Panc1 (cell line): ENCODE results near the gene RBMS1. TPM values are rescaled to one million over a fixed set of nuclear protein-coding genes. Genes with fewer than 3 reads are reported as not detected.
A peak's percentile ranks its signal among the peaks of the same experiment; 100 is the strongest.

Source experiments
- ATAC-seq: fragments of 200-7000 bp; cut with Tn5 transposase; 2 replicates; pipeline ENCODE4 v1.9.1; 2020; ENCODE audit warnings: mild to moderate bottlenecking, moderate library complexity
- BruUV-seq: library from RNA; stranded (reverse); fragments of 400-500 nt; replicated peaks from 2 replicates; lab custom pipeline; 2021; lab: Mats Ljungman, UMichigan
- CTCF ChIA-PET: fragments of 300-600 bp; sonication (Branson Sonifier 250); formaldehyde crosslinking; loops from one replicate; lab custom pipeline; 2022; ENCODE audit warnings: antibody characterized with exemption; lab: Charles Lee
- POLR2A ChIA-PET: fragments of 300-600 bp; sonication (Branson Sonifier 250); formaldehyde crosslinking; loops from one replicate; lab custom pipeline; 2022; ENCODE audit warnings: antibody characterized with exemption; lab: Charles Lee
- DNase-seq: peaks from one replicate; pipeline ENCODE4 v3.0.0-alpha.2; 2010; ENCODE audit warnings: low read depth, low spot score
- H3K27ac ChIP-seq: 2 replicates; pipeline ENCODE4 v1.5.1; 2011; ENCODE audit warnings: mild to moderate bottlenecking, low read length, inconsistent platforms
- H3K27me3 ChIP-seq: fragments of 200-500 bp; sonication (Bioruptor generic); 2 replicates; pipeline ENCODE4 v1.6.0; 2014; ENCODE audit warnings: low read length, inconsistent platforms; ENCODE audit not compliant: control insufficient read depth, insufficient read depth
- H3K36me3 ChIP-seq: fragments of 200-500 bp; sonication (Bioruptor generic); 2 replicates; pipeline ENCODE4 v1.5.1; 2014; ENCODE audit warnings: inconsistent platforms, mild to moderate bottlenecking, low read length, moderate library complexity; ENCODE audit not compliant: control insufficient read depth, insufficient read depth
- H3K4me1 ChIP-seq: 2 replicates; pipeline ENCODE4 v1.5.1; 2011; ENCODE audit warnings: inconsistent platforms, mild to moderate bottlenecking, low read length, moderate library complexity; ENCODE audit not compliant: control insufficient read depth, insufficient read depth
- H3K4me3 ChIP-seq, 2 experiments: 2 replicates each; pipeline ENCODE4 v1.5.1; 2011 to 2012; ENCODE audit warnings: low read depth in 2 of 2, low read length in 2 of 2, mild to moderate bottlenecking in 2 of 2, inconsistent platforms in 1 of 2, moderate library complexity in 1 of 2
- H3K9me3 ChIP-seq: fragments of 200-500 bp; sonication (Bioruptor generic); 2 replicates; pipeline ENCODE4 v1.5.1; 2014; ENCODE audit warnings: low read depth, mild to moderate bottlenecking, inconsistent platforms, low read length, moderate library complexity; ENCODE audit not compliant: control insufficient read depth, insufficient read depth
- CTCF ChIP-seq: fragments of 450-650 bp; IDR thresholded peaks from 2 replicates; pipeline ENCODE4 v1.5.1; 2017; ENCODE audit warnings: mild to moderate bottlenecking
- POLR2AphosphoS5 ChIP-seq: IDR thresholded peaks from 2 replicates; pipeline ENCODE4 v1.6.1; 2012; ENCODE audit warnings: mild to moderate bottlenecking, low read depth, low read length, moderate library complexity
- REST ChIP-seq, 2 experiments: IDR thresholded peaks; 2 replicates each; pipeline ENCODE4 v1.6.1; 2011 to 2012; ENCODE audit warnings: low read depth in 2 of 2, control low read depth in 1 of 2, low read length in 1 of 2, mild to moderate bottlenecking in 1 of 2, moderate library complexity in 1 of 2; ENCODE audit not compliant: insufficient read depth in 1 of 2
- SIN3A ChIP-seq: IDR thresholded peaks from 2 replicates; pipeline ENCODE4 v1.6.1; 2012; ENCODE audit warnings: low read depth, mild to moderate bottlenecking, low read length, moderate library complexity, borderline replicate concordance; ENCODE audit not compliant: insufficient read depth
- TCF7L2 ChIP-seq: IDR thresholded peaks from 2 replicates; pipeline ENCODE4 v1.6.1; 2011; ENCODE audit warnings: mild to moderate bottlenecking, low read depth, low read length, inconsistent platforms
- in situ Hi-C: cut with HindIII; loops from 2 replicates; pipeline ENCODE4 v1.10.0; 2016; ENCODE audit warnings: low sequenced_read_pairs, low pct_unique_long_range_greater_than_20kb
- intact Hi-C: fragments of 100-400 bp; cut with micrococcal nuclease; formaldehyde crosslinking; loops from one replicate; pipeline ENCODE4 v1.10.0; 2022; ENCODE audit not compliant: unreplicated experiment
- total RNA-seq: library from RNA; stranded (reverse); gene quantifications from one replicate; pipeline ENCODE4 v1.2.1, GENCODE V29; 2021; ENCODE audit not compliant: unreplicated experiment

RBMS1 gene
- total RNA-seq, 1 experiment from 2014 or later: 67.0 TPM

DNA sequence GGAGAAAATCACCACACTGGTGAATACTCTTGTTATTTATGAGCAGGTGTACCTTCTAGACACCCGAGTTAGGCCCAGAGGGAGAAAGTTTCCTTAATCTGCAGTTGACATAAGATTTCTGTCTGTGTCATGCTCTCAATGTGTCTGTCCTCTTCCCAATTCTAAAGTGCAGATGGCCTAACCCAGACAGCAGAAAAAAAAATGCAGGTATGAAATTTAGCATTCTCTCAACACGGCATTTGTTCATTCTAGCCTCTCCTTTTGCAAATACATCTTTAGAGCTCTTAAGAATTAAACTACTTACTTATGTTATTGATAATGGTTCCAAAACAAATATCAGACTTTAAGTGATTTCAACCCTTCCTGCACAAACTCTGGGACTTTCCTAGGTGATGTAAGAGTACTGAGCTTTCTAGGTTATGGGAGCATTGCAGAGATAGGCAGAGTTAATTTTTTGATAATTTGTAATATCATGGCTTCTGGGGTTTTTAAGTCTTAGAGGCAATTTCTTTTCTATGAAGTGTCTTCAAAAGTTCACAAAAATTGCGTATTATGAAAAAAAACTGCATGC lies 260.6 kb downstream of the RBMS1 start:
- ChIA-PET CTCF (no interaction called here), POLR2A (no interaction called here)
- DNase-seq: no peak

GRCh38 chr2:160229591-160229990 lies 264.0 kb downstream of the RBMS1 start:
- Histone ChIP-seq H3K4me1 (peaks cover 51% of the 10 kb centered on the region), H3K36me3 (no peaks in the 10 kb centered on the region), H3K27me3 (no peaks in the 10 kb centered on the region), H3K9me3 (no peaks in the 10 kb centered on the region), H3K4me3 (no peak overlapping the region), H3K27ac (peak overlapping the region; percentile 83)
- intact Hi-C loops (no loop called here), in situ Hi-C loops (no loop called here)
- ChIA-PET POLR2A (no interaction called here), CTCF (no interaction called here)
- TF ChIP-seq SIN3A: no peak
- TF ChIP-seq POLR2AphosphoS5: no peak
- no peak for TF ChIP-seq TCF7L2
- TF ChIP-seq REST (IDR thresholded peaks at IDR 0.05; ENCODE audit: insufficient read depth in 1 of 2, low read depth in 2 of 2, low read length in 1 of 2): no peak
- no peak for TF ChIP-seq CTCF
- ATAC-seq (peak; percentile 66), DNase-seq (no peak)
- BruUV-seq: no TSS peak

More for the DNA sequence above, 260.6 kb downstream of the RBMS1 start:
- Histone ChIP-seq H3K4me1 (peaks cover 18% of the 10 kb centered on the region), H3K36me3 (no peaks in the 10 kb centered on the region), H3K27me3 (no peaks in the 10 kb centered on the region), H3K27ac (0 out of 2 replicates have a peak overlapping the region, but pooled peaks have one; percentile 23), H3K4me3 (no peak overlapping the region), H3K9me3 (no peaks in the 10 kb centered on the region)
- intact Hi-C loops (no loop called here), in situ Hi-C loops (no loop called here)
- BruUV-seq: no TSS peak
- ATAC-seq: no peak
- TF ChIP-seq CTCF: no peak
- no peak for TF ChIP-seq TCF7L2
- TF ChIP-seq SIN3A: no peak
- TF ChIP-seq POLR2AphosphoS5: no peak
- no peak for TF ChIP-seq REST (IDR thresholded peaks at IDR 0.05; ENCODE audit: insufficient read depth in 1 of 2, low read depth in 2 of 2, low read length in 1 of 2)
